ENCODE measurements around the gene IL13. TPM values are rescaled to one million over a fixed set of nuclear protein-coding genes. Genes with fewer than 3 reads are reported as not detected.

The IL13 gene
- polyA plus RNA-seq, 1 donor from 2014 or later, result 0.25 TPM

DNA sequence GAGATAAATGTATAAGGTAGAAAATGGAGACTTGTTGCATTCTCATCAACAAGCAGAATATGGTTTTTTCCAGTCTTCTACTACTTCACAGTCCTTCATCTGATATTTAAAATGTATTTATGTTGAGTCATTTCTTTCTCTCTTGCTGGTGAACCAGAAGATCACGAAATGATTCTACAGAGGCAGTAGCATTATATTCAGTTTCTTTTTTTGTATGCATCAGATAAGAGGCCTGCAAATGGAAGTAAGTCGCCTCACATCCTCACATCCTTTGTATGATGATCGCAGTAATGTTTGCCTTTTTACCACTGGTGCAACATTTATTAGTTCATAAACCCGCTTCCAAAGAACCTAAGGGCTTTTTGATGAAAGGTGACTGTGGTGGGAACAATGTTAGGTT lies 22.1 kb upstream of the IL13 start:
- Histone ChIP-seq H3K79me2 (replicated peaks; ENCODE audit: insufficient read depth, low read length) (no peaks in the 10 kb centered on the region), H3K27me3 (ENCODE audit: insufficient read depth, low read depth, low read length) (no peaks in the 10 kb centered on the region), H3K27ac (ENCODE audit: low read length) (no peak overlapping the region), H3K4me3 (ENCODE audit: low read length) (no peak overlapping the region), H3K9ac (ENCODE audit: low read length) (no peak overlapping the region), H3K36me3 (ENCODE audit: insufficient read depth, low read length) (no peaks in the 10 kb centered on the region), H3K9me3 (ENCODE audit: low read length) (no peaks in the 10 kb centered on the region), H4K20me1 (ENCODE audit: insufficient read depth) (no peaks in the 10 kb centered on the region), H3K9me2 (ENCODE audit: insufficient read depth, low read length) (no peaks in the 10 kb centered on the region), H3F3A (ENCODE audit: insufficient read depth, low read length, poor library complexity, severe bottlenecking) (no peaks in the 10 kb centered on the region), H2AFZ (ENCODE audit: low read depth, low read length) (no peak overlapping the region), H3K4me2 (ENCODE audit: low read length) (no peak overlapping the region)
- no peak for TF ChIP-seq MXI1 (conservative IDR thresholded peaks at IDR 0.05; ENCODE audit: poor library complexity, severe bottlenecking)
- TF ChIP-seq, protein P1, sequence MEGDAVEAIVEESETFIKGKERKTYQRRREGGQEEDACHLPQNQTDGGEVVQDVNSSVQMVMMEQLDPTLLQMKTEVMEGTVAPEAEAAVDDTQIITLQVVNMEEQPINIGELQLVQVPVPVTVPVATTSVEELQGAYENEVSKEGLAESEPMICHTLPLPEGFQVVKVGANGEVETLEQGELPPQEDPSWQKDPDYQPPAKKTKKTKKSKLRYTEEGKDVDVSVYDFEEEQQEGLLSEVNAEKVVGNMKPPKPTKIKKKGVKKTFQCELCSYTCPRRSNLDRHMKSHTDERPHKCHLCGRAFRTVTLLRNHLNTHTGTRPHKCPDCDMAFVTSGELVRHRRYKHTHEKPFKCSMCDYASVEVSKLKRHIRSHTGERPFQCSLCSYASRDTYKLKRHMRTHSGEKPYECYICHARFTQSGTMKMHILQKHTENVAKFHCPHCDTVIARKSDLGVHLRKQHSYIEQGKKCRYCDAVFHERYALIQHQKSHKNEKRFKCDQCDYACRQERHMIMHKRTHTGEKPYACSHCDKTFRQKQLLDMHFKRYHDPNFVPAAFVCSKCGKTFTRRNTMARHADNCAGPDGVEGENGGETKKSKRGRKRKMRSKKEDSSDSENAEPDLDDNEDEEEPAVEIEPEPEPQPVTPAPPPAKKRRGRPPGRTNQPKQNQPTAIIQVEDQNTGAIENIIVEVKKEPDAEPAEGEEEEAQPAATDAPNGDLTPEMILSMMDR (IDR thresholded peaks at IDR 0.05; ENCODE audit: poor library complexity, severe bottlenecking), result no peak
- TF ChIP-seq EZH2 (IDR thresholded peaks at IDR 0.05; ENCODE audit: borderline replicate concordance, insufficient read depth, low read length, poor library complexity, severe bottlenecking), result no peak
- TF ChIP-seq, protein P2, sequence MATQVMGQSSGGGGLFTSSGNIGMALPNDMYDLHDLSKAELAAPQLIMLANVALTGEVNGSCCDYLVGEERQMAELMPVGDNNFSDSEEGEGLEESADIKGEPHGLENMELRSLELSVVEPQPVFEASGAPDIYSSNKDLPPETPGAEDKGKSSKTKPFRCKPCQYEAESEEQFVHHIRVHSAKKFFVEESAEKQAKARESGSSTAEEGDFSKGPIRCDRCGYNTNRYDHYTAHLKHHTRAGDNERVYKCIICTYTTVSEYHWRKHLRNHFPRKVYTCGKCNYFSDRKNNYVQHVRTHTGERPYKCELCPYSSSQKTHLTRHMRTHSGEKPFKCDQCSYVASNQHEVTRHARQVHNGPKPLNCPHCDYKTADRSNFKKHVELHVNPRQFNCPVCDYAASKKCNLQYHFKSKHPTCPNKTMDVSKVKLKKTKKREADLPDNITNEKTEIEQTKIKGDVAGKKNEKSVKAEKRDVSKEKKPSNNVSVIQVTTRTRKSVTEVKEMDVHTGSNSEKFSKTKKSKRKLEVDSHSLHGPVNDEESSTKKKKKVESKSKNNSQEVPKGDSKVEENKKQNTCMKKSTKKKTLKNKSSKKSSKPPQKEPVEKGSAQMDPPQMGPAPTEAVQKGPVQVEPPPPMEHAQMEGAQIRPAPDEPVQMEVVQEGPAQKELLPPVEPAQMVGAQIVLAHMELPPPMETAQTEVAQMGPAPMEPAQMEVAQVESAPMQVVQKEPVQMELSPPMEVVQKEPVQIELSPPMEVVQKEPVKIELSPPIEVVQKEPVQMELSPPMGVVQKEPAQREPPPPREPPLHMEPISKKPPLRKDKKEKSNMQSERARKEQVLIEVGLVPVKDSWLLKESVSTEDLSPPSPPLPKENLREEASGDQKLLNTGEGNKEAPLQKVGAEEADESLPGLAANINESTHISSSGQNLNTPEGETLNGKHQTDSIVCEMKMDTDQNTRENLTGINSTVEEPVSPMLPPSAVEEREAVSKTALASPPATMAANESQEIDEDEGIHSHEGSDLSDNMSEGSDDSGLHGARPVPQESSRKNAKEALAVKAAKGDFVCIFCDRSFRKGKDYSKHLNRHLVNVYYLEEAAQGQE (IDR thresholded peaks at IDR 0.05; ENCODE audit: borderline replicate concordance), result no peak
- no peak for TF ChIP-seq POLR2AphosphoS5 (IDR thresholded peaks at IDR 0.05)
- no peak for TF ChIP-seq RAD21 (conservative IDR thresholded peaks at IDR 0.05)
- TF ChIP-seq SMC3 (conservative IDR thresholded peaks at IDR 0.05; ENCODE audit: poor library complexity), result no peak
- TF ChIP-seq EP300 (conservative IDR thresholded peaks at IDR 0.05; ENCODE audit: poor library complexity, severe bottlenecking), result no peak
- no peak for TF ChIP-seq TAF1 (IDR thresholded peaks at IDR 0.05; ENCODE audit: low read depth)

DNA sequence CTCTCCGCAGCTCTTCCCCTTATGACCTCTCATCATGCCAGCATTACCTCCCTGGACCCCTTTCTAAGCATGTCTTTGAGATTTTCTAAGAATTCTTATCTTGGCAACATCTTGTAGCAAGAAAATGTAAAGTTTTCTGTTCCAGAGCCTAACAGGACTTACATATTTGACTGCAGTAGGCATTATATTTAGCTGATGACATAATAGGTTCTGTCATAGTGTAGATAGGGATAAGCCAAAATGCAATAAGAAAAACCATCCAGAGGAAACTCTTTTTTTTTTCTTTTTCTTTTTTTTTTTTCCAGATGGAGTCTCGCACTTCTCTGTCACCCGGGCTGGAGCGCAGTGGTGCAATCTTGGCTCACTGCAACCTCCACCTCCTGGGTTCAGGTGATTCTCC lies 20.7 kb upstream of the IL13 start:
- Histone ChIP-seq H3F3A (ENCODE audit: insufficient read depth, low read length, poor library complexity, severe bottlenecking) (no peaks in the 10 kb centered on the region), H3K4me3 (ENCODE audit: low read length) (no peak overlapping the region), H3K4me2 (ENCODE audit: low read length) (no peak overlapping the region), H3K79me2 (replicated peaks; ENCODE audit: insufficient read depth, low read length) (no peaks in the 10 kb centered on the region), H2AFZ (ENCODE audit: low read depth, low read length) (no peak overlapping the region), H3K27ac (ENCODE audit: low read length) (no peak overlapping the region), H3K9me3 (ENCODE audit: low read length) (no peaks in the 10 kb centered on the region), H3K27me3 (ENCODE audit: insufficient read depth, low read depth, low read length) (no peaks in the 10 kb centered on the region), H4K20me1 (ENCODE audit: insufficient read depth) (no peaks in the 10 kb centered on the region), H3K9me2 (ENCODE audit: insufficient read depth, low read length) (no peaks in the 10 kb centered on the region), H3K36me3 (ENCODE audit: insufficient read depth, low read length) (no peaks in the 10 kb centered on the region), H3K9ac (ENCODE audit: low read length) (no peak overlapping the region)
- TF ChIP-seq, protein P1 (IDR thresholded peaks at IDR 0.05; ENCODE audit: poor library complexity, severe bottlenecking), result no peak
- TF ChIP-seq TAF1 (IDR thresholded peaks at IDR 0.05; ENCODE audit: low read depth) (no peak), POLR2AphosphoS5 (IDR thresholded peaks at IDR 0.05) (no peak), SMC3 (conservative IDR thresholded peaks at IDR 0.05; ENCODE audit: poor library complexity) (no peak), MXI1 (conservative IDR thresholded peaks at IDR 0.05; ENCODE audit: poor library complexity, severe bottlenecking) (no peak)

Data from neural cell (in vitro differentiated cells).